Keratinocyte (primary cell): ENCODE measurements around the gene ZFX. TPM values are rescaled to one million over a fixed set of nuclear protein-coding genes. Genes with fewer than 3 reads are reported as not detected.

Source experiments
- DNase-seq: peaks from one replicate; pipeline ENCODE4 v3.0.0-alpha.2; 2011; ENCODE audit warnings: low read depth, missing footprints, low spot score
- FAIRE-seq: peaks from 2 replicates; lab custom pipeline; 2011; peaks lifted over from hg19 to GRCh38; lab: Jason Lieb, UNC
- H2AFZ ChIP-seq: 2 replicates; pipeline ENCODE4 v1.6.0; 2012; ENCODE audit warnings: low read length, control low read depth, inconsistent platforms; ENCODE audit not compliant: control insufficient read depth
- H3K27ac ChIP-seq: 2 replicates; pipeline ENCODE4 v1.5.1; 2011; ENCODE audit warnings: low read length; ENCODE audit not compliant: control insufficient read depth, insufficient read depth
- H3K27me3 ChIP-seq: 3 replicates; pipeline ENCODE4 v1.6.0; 2011; ENCODE audit warnings: low read length; ENCODE audit not compliant: control insufficient read depth, insufficient read depth; ENCODE audit errors: extremely low read depth
- H3K36me3 ChIP-seq, 2 experiments: 2 replicates in 1 of 2; 3 replicates in 1 of 2; pipeline ENCODE4 v1.5.1; 2011; ENCODE audit warnings: low read length in 2 of 2, mild to moderate bottlenecking in 1 of 2; ENCODE audit not compliant: control insufficient read depth in 2 of 2, insufficient read depth in 2 of 2; ENCODE audit errors: extremely low read depth in 1 of 2
- H3K4me1 ChIP-seq: 3 replicates; pipeline ENCODE4 v1.5.1; 2011; ENCODE audit warnings: low read length; ENCODE audit not compliant: control insufficient read depth, insufficient read depth; ENCODE audit errors: extremely low read depth
- H3K4me2 ChIP-seq: 3 replicates; pipeline ENCODE4 v1.6.0; 2011; ENCODE audit warnings: low read depth, low read length; ENCODE audit not compliant: control insufficient read depth, insufficient read depth; ENCODE audit errors: extremely low read depth
- H3K4me3 ChIP-seq, 3 experiments: fragments of 200-600 bp in 1 of 3; sonication (generic) in 1 of 3; 2 replicates in 2 of 3; 3 replicates in 1 of 3; pipeline ENCODE4 v1.5.1; 2011 to 2016; ENCODE audit warnings: low read length in 3 of 3, mild to moderate bottlenecking in 3 of 3, control low read depth in 2 of 3, inconsistent platforms in 1 of 3, low read depth in 1 of 3, mixed read lengths in 1 of 3, mixed run types in 1 of 3, moderate library complexity in 1 of 3; ENCODE audit not compliant: control insufficient read depth in 2 of 3, insufficient read depth in 2 of 3; ENCODE audit errors: extremely low read depth in 1 of 3
- H3K79me2 ChIP-seq: 2 replicates; pipeline ENCODE4 v1.6.0; 2012; ENCODE audit warnings: low read length; ENCODE audit not compliant: control insufficient read depth, insufficient read depth
- H3K9ac ChIP-seq: 3 replicates; pipeline ENCODE4 v1.6.0; 2011; ENCODE audit warnings: low read length; ENCODE audit not compliant: control insufficient read depth, insufficient read depth; ENCODE audit errors: extremely low read depth
- H3K9me1 ChIP-seq: 3 replicates; pipeline ENCODE4 v1.6.0; 2011; ENCODE audit warnings: low read length; ENCODE audit not compliant: control insufficient read depth, insufficient read depth; ENCODE audit errors: extremely low read depth
- H3K9me3 ChIP-seq: 2 replicates; pipeline ENCODE4 v1.5.1; 2012; ENCODE audit warnings: low read depth, low read length; ENCODE audit not compliant: control insufficient read depth
- H4K20me1 ChIP-seq: 3 replicates; pipeline ENCODE4 v1.6.0; 2011; ENCODE audit warnings: low read length; ENCODE audit not compliant: control insufficient read depth, insufficient read depth; ENCODE audit errors: extremely low read depth
- CTCF ChIP-seq, 3 experiments: IDR thresholded peaks in 1 of 3; conservative IDR thresholded peaks in 1 of 3; optimal IDR thresholded peaks in 1 of 3; 2 replicates in 2 of 3; 3 replicates in 1 of 3; pipeline versions ENCODE3 to v1.5.1; 2011; ENCODE audit warnings: low read length in 3 of 3, mild to moderate bottlenecking in 3 of 3, moderate library complexity in 2 of 3, control low read depth in 1 of 3, inconsistent platforms in 1 of 3; ENCODE audit not compliant: insufficient read depth in 2 of 3; ENCODE audit errors: extremely low read depth in 1 of 3
- EZH2 ChIP-seq: IDR thresholded peaks from one replicate; pipeline ENCODE4 v1.6.1; 2012; ENCODE audit warnings: inconsistent platforms, mild to moderate bottlenecking, low read length, moderate library complexity
- dilution Hi-C: fragments of 300-500 bp; cut with MboI; formaldehyde crosslinking; loops from one replicate; pipeline ENCODE4 v1.7.0; 2020; ENCODE audit warnings: low sequenced_read_pairs; ENCODE audit not compliant: extremely low pct_ligation_motif_present
- polyA plus RNA-seq, 5 experiments: library from polyadenylated mRNA; depleted of rRNA in 3 of 5; stranded (reverse) in 3 of 5; stranded (forward) in 1 of 5; unstranded in 1 of 5; fragments of >200 nt; gene quantifications; 1 replicate in 1 of 5; 2 replicates in 3 of 5; 3 replicates in 1 of 5; pipeline versions ENCODE4 v1.2.1 to v1.2.3, GENCODE V29; 2011 to 2012; ENCODE audit warnings: missing spikeins in 2 of 5, low read depth in 1 of 5, low replicate concordance in 1 of 5

The ZFX gene
- polyA plus RNA-seq, 1 donor (not counting 4 experiments of a cell fraction or from before 2014, with no cell fraction given): 24.3 TPM

GRCh38 chrX:24229400-24229879, 79.9 kb downstream of the ZFX start:
- FAIRE-seq: no peak
- Histone ChIP-seq H3K4me3 (no peak overlapping the region), H3K79me2 (no peaks in the 10 kb centered on the region), H3K4me2 (no peak overlapping the region), H3K27me3 (no peaks in the 10 kb centered on the region), H3K4me1 (peaks cover 15% of the 10 kb centered on the region), H3K9ac (no peak overlapping the region), H4K20me1 (no peaks in the 10 kb centered on the region), H3K9me1 (no peaks in the 10 kb centered on the region), H2AFZ (no peak overlapping the region), H3K36me3 (no peaks in the 10 kb centered on the region), H3K27ac (no peak overlapping the region), H3K9me3 (no peaks in the 10 kb centered on the region)
- TF ChIP-seq CTCF (optimal IDR thresholded peaks at IDR 0.05 in 1 of 3, IDR thresholded peaks at IDR 0.05 in 1 of 3, conservative IDR thresholded peaks at IDR 0.05 in 1 of 3; ENCODE audit: extremely low read depth in 1 of 3, insufficient read depth in 2 of 3, low read length in 3 of 3) (no peak), EZH2 (no peak)
- DNase-seq: no peak
- dilution Hi-C loops: no loop called here

- Histone ChIP-seq H3K9me1 (no peaks in the 10 kb centered on the region), H3K4me1 (peaks cover 15% of the 10 kb centered on the region), H3K27ac (no peak overlapping the region), H2AFZ (no peak overlapping the region), H3K4me3 (no peak overlapping the region), H4K20me1 (no peaks in the 10 kb centered on the region), H3K9ac (no peak overlapping the region), H3K79me2 (no peaks in the 10 kb centered on the region), H3K36me3 (no peaks in the 10 kb centered on the region), H3K27me3 (no peaks in the 10 kb centered on the region), H3K4me2 (no peak overlapping the region), H3K9me3 (no peaks in the 10 kb centered on the region)
- DNase-seq (no peak), FAIRE-seq (no peak)
- TF ChIP-seq CTCF (optimal IDR thresholded peaks at IDR 0.05 in 1 of 3, IDR thresholded peaks at IDR 0.05 in 1 of 3, conservative IDR thresholded peaks at IDR 0.05 in 1 of 3; ENCODE audit: extremely low read depth in 1 of 3, insufficient read depth in 2 of 3, low read length in 3 of 3): no peak
- no peak for TF ChIP-seq EZH2
- dilution Hi-C loops: no loop called here
Observed at GRCh38 chrX:24229976-24230375, 80.4 kb downstream of the ZFX start.
